Effector memory CD8-positive, alpha-beta T cell (primary cell): ENCODE measurements around the gene DCTN2.

Experiments used
- ATAC-seq: fragments of 150-1000 bp; cut with Tn5 transposase; replicated peaks from 2 replicates; pipeline ENCODE4 v1.10.0; 2021; ENCODE audit warnings: mild to moderate bottlenecking, moderate library complexity
- DNase-seq, 3 experiments: peaks; one replicate each; pipeline ENCODE4 v3.0.0; 2021
- H3K27ac Mint-ChIP-seq, 2 donors: one replicate each; pipeline ENCODE4 v1.8.0; 2022; ENCODE audit warnings: mild to moderate bottlenecking in 2 of 2, mixed read lengths in 2 of 2, moderate library complexity in 2 of 2
- H3K27me3 Mint-ChIP-seq, 2 donors: one replicate each; pipeline ENCODE4 v1.8.0; 2022; ENCODE audit warnings: mixed read lengths in 2 of 2
- H3K36me3 Mint-ChIP-seq: one replicate; pipeline ENCODE4 v1.8.0; 2022; ENCODE audit warnings: mild to moderate bottlenecking, moderate library complexity, mixed read lengths; ENCODE audit not compliant: insufficient read depth
- H3K4me1 Mint-ChIP-seq, 2 donors: one replicate each; pipeline ENCODE4 v1.8.0; 2022; ENCODE audit warnings: low read depth in 2 of 2, mixed read lengths in 2 of 2
- H3K4me3 Mint-ChIP-seq, 2 donors: one replicate each; pipeline ENCODE4 v1.8.0; 2022; ENCODE audit warnings: mild to moderate bottlenecking in 2 of 2, mixed read lengths in 2 of 2, moderate library complexity in 2 of 2
- H3K9me3 Mint-ChIP-seq, 2 donors: one replicate each; pipeline ENCODE4 v1.8.0; 2022; ENCODE audit warnings: mixed read lengths in 2 of 2

Gene DCTN2

DNA sequence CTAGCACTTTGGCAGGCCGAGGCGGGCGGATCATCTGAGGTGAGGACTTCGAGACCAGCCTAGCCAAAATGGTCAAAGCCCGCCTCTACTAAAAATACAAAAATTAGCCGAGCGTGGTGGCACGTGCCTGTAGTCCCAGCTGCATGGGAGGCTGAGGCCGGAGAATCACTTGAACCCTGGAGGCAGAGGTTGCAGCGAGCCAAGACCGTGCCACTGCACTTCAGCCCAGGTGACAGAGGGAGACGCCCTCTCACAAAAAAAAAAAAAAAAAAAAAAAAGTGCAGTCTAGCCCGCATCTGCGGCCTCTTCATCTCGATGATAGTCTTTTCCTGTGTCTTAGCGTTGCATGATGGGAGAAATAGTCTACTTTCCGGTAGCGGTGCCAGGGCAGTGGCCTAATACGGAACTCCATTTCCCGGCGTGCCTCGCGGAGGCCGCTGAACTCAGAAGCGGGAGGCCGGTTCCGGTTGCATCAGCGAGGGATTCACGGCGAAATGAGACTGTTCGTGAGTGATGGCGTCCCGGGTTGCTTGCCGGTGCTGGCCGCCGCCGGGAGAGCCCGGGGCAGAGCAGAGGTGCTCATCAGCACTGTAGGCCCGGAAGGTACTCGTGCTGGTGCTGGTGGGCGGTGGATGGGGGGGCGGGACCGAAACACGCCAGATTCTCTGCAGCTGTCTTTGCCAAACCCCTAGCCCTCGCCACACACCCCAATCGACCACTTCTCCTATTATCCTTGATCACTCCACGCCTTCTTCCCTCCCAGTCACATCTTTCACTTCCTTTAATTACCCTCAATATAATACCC lies 59.2 kb downstream of the DCTN2 start, which contains the start of gene MARS1:
Gene MARS1, plus strand, starts transcription at position 472 of the 805 bp plus-strand sequence. Its CDS starts 23 bp downstream, at position 495.
- H3K4me3 Mint-ChIP-seq = peak within 1 kb of the TSS; percentile 90 to 99
- peak within 1 kb of the TSS; percentile 84 to 97 for H3K27ac Mint-ChIP-seq
- DNase-seq (peak; percentile 85 to 86 (median 85)), ATAC-seq (peak; percentile 98)
- peaks cover 38% of the 10 kb centered on the region for H3K36me3 Mint-ChIP-seq
- H3K27me3 Mint-ChIP-seq = no peaks in the 10 kb centered on the region
- H3K4me1 Mint-ChIP-seq = peaks cover 22 to 23% of the 10 kb centered on the region in 2 donors
- H3K9me3 Mint-ChIP-seq = no peaks in the 10 kb centered on the region

DNA sequence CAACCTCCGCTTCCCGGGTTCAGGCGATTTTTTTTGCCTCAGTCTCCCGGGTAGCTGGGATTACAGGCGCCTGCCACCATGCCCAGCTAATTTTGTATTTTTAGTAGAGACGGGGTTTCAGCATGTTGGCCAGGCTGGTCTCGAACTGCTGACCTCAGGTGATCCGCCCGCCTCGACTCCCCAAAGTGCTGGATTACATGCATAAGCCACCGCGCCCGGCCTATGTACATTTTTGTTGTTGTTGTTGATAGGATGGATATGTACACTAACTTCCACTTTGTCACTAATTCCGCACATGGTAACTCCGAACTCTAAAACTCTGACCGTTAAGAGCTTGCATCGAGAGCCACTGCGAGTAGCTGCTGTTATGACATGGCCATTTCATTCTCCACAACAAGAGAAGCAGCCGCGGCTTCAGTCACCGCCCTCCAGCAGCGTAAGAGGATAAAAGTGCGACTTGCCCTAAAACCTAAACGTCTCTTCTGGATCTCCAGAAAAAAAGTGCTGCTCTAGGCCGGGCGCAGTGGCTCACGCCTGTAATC lies 59.9 kb downstream of the DCTN2 start:
- Mint-ChIP-seq H3K27me3 (no peaks in the 10 kb centered on the region), H3K36me3 (peaks cover 31% of the 10 kb centered on the region), H3K9me3 (no peaks in the 10 kb centered on the region), H3K27ac (peak overlapping the region in 1 of 2 donors; percentile 84), H3K4me1 (peaks cover 22 to 23% of the 10 kb centered on the region in 2 donors), H3K4me3 (peak overlapping the region; percentile 90 to 99)
- DNase-seq (no peak), ATAC-seq (no peak)

DNA sequence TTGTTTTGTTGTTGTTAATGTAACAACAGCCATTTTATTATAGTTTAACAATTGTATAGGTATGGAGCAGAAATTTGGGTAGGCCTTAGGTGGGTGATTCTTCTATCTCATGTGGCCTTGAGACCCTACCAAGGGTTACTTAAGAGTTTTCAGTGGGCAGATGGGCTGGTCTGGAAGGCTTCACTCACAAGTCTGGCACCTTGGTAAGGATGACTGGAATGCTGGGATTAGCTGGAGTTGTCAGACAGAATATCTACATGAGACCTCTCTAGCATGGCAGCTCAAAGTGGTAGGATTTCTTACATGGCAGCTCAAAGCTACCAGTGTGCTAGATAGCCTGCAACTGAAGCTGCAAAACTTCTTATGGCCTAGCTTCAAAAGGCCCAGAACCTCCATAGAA lies 61.3 kb downstream of the DCTN2 start:
- no peak overlapping the region for H3K4me3 Mint-ChIP-seq
- peaks cover 19% of the 10 kb centered on the region for H3K36me3 Mint-ChIP-seq
- no peaks in the 10 kb centered on the region for H3K9me3 Mint-ChIP-seq
- peaks cover 30% of the 10 kb centered on the region in 2 donors for H3K4me1 Mint-ChIP-seq
- ATAC-seq (no peak), DNase-seq (no peak)
- no peaks in the 10 kb centered on the region for H3K27me3 Mint-ChIP-seq
- no peak overlapping the region for H3K27ac Mint-ChIP-seq

DNA sequence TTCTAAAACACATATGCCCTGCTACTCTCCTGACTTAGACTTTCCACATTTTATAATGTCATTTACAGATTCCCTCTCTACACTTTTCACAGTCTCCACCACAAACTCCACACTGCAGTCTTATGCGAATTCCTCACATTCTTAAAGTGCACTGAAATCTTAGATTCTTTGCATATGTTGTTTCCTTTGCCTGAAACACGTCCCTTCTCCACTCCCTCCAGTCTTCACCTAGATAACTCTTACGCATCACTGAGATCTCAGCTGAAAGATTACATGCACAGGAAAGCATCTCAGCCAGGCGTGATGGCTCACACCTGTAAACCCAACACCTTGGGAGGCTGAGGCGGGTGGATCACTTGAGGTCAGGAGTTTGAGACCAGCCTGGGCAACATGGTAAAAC lies 63.5 kb downstream of the DCTN2 start:
- ATAC-seq (no peak), DNase-seq (no peak)
- H3K36me3 Mint-ChIP-seq = peaks cover 28% of the 10 kb centered on the region
- H3K4me3 Mint-ChIP-seq = no peak overlapping the region
- H3K4me1 Mint-ChIP-seq = peaks cover 39 to 46% of the 10 kb centered on the region in 2 donors
- no peaks in the 10 kb centered on the region for H3K27me3 Mint-ChIP-seq
- H3K27ac Mint-ChIP-seq = peak overlapping the region; percentile 1 to 75
- H3K9me3 Mint-ChIP-seq = no peaks in the 10 kb centered on the region

DNA sequence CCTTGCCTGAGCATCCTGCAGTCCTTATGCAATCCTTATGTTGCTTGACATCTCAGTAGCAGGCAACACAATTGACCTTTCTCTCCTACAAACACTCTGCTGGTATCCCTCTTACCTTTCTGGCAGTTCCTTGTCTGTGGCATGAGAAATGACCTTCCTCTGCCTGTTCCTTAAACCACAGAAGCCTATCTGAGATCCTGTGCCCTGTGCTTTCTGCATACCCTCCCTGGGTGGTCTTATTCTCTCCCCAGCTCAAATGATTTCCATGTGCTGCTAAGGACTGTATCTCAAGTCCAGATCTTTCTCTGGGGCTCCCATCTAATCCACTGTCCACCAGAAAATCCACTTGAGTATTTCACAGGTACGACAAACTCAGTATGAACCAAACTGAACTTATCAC lies 65.3 kb downstream of the DCTN2 start:
- no peak for DNase-seq
- peaks cover 51 to 53% of the 10 kb centered on the region in 2 donors for H3K4me1 Mint-ChIP-seq
- H3K4me3 Mint-ChIP-seq = peak overlapping the region; percentile 6 to 98
- ATAC-seq = no peak
- H3K9me3 Mint-ChIP-seq = no peaks in the 10 kb centered on the region
- H3K36me3 Mint-ChIP-seq = peaks cover 41% of the 10 kb centered on the region
- no peaks in the 10 kb centered on the region for H3K27me3 Mint-ChIP-seq
- H3K27ac Mint-ChIP-seq = peak overlapping the region; percentile 96 to 98
